ENCODE data around the gene PDGFC.

Gene PDGFC

DNA sequence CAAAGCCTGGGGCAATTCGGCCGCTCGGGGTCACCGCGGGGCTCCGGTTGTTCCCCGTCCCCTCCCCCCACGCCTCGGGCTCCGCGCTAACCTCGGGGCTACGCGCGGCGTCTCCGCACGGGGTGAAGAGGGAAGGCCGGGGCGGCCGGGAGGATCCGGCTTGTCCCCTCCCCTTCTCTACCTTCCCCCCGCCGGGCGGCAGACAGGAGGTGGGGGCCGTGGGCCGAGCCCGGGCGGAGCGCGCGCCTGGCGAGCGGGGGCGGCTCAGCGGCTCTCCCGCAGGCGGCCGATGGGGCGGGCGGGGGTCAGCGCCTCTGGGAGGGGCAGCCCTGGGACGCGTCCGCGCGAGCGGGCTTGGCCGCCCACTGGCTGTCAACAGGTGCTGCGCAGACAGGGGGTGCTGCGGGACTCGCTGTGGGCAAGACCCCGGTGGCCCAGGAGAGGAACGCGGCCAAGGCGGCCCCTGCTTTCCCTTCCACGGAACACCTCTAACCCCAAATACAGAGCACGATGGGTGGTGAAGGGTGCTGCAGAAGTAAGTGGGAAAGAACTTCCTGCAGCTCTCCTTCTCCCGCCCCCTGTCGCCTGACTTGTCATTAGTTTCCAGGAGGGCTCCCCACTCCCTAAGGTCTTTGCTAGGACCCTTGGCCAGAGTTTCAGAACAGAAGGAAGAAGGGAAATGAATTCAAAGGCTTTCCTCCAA lies at the start of gene PDGFC:
Gene PDGFC, minus strand, starts transcription at position 124 of the 703 bp plus-strand sequence. CDS start 896 bp downstream, outside the sequence.
- peak within 1 kb of the TSS; percentile 41; the same call in 1 of the 2 replicates for H3K27ac ChIP-seq
- TF ChIP-seq, protein P1, sequence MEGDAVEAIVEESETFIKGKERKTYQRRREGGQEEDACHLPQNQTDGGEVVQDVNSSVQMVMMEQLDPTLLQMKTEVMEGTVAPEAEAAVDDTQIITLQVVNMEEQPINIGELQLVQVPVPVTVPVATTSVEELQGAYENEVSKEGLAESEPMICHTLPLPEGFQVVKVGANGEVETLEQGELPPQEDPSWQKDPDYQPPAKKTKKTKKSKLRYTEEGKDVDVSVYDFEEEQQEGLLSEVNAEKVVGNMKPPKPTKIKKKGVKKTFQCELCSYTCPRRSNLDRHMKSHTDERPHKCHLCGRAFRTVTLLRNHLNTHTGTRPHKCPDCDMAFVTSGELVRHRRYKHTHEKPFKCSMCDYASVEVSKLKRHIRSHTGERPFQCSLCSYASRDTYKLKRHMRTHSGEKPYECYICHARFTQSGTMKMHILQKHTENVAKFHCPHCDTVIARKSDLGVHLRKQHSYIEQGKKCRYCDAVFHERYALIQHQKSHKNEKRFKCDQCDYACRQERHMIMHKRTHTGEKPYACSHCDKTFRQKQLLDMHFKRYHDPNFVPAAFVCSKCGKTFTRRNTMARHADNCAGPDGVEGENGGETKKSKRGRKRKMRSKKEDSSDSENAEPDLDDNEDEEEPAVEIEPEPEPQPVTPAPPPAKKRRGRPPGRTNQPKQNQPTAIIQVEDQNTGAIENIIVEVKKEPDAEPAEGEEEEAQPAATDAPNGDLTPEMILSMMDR (conservative IDR thresholded peaks at IDR 0.05), result peak; percentile 52

DNA sequence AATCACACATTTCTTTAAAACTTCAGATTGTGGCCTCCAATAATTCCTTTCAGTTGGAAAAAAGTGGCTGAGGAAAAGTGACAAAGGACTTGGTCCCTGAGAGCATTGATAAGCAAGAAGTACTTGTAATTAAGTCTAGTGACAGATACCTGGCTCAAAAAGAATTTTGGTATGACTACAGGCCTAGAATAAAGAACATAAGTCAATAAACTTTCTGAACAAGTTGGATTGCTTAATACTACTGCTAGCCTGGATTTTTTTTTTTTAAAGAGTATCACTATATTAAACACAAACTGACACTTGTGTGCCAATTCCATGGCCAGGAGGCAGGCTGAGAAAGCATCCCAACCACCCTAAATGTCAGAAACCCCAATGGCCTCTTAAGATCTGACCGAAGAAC lies 49.3 kb upstream of the PDGFC start:
- no peak overlapping the region for H3K27ac ChIP-seq
- TF ChIP-seq, protein P1 (conservative IDR thresholded peaks at IDR 0.05), result no peak

DNA sequence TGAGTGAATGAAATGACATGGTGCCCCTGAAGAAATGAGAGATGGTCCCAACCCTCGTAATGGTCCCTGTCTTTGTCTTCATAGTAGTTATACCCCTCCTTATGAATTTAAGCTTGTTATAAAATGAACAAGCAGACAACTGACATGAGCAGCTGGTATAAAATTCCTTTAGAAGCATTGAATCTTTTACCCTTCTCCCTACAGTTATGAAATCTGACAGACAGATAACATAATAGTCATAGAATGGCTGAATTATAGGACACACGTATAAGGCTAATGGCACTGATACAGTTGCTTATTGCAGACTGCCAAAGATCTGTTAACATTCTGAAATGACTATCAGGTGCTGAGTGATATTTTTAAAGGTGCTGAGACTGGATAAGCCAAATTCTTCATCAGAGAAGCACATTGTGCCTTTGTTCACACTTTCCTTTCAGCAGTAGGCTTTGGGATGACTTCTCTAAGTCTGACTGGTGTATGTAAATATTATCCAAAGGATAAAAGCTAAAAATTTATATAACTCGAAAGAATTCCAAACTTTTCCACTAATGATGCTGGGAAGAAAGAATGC lies 47.4 kb upstream of the PDGFC start:
- TF ChIP-seq, protein P1 (conservative IDR thresholded peaks at IDR 0.05), result no peak

DNA sequence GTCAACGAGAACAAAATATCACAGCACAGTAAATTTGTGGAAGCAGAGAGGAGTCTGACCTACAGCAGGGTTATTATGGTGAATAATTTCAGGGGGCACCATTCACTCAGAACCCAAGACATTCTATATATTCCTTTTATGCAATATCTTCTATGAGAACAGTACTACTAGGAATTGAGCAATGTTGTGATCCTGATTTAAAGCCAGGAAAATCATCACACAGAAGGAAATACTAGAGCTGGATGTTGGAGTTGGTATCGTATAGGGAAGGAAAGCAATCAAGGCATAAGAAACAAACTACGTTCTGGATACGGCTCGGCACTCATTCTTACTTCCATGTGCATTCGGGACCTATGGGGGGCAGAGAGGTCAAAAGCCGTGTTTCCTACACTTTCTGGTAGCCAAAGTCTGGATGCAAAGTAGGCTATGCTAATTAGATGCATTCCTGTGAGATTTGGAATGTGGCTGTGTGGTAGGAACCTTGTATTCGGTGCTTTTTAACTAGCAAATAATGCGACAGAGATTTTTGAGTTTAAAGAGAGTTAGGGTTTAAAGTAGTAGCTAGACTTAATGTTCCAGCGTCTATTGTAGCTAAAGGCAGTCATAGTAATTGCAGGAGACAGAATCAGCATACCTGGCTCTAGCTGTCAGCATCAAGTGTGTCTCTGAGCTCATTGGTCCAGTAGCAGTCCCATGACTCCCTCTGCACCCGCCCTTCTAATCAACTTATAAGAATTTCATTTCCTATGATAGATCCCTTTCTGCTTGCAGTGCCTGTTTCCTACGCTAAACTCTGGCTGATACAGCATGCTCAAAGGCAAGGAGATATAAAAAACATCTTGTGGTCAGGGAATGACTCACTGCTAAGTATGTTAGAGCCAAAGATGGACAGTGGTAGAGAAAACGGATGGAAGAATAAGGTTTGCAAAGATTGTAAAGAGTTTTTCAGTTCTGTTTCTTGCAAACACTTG lies 43.3 kb upstream of the PDGFC start:
- H3K27ac ChIP-seq, result no peak overlapping the region
- TF ChIP-seq, protein P1 (conservative IDR thresholded peaks at IDR 0.05), result no peak

More for the DNA sequence above, 47.4 kb upstream of the PDGFC start:
- H3K27ac ChIP-seq, result no peak overlapping the region

- no peak overlapping the region for H3K27ac ChIP-seq
- TF ChIP-seq, protein P1 (conservative IDR thresholded peaks at IDR 0.05), result no peak
These were observed 42.1 kb upstream of the PDGFC start for GRCh38 chr4:157013656-157014055.

- H3K27ac ChIP-seq, result no peak overlapping the region
- TF ChIP-seq, protein P1 (conservative IDR thresholded peaks at IDR 0.05), result no peak
These were observed 41.2 kb upstream of the PDGFC start for GRCh38 chr4:157012781-157013180.

- H3K27ac ChIP-seq, result no peak overlapping the region
- TF ChIP-seq, protein P1 (conservative IDR thresholded peaks at IDR 0.05), result no peak
These were observed 40.7 kb upstream of the PDGFC start for GRCh38 chr4:157012296-157012695.
